ENCODE measurements around the gene RHBDF1. TPM values are rescaled to one million over a fixed set of nuclear protein-coding genes. Genes with fewer than 3 reads are reported as not detected.

RHBDF1 gene
- polyA plus RNA-seq, 1 donor from 2014 or later, result 0.21 TPM

DNA sequence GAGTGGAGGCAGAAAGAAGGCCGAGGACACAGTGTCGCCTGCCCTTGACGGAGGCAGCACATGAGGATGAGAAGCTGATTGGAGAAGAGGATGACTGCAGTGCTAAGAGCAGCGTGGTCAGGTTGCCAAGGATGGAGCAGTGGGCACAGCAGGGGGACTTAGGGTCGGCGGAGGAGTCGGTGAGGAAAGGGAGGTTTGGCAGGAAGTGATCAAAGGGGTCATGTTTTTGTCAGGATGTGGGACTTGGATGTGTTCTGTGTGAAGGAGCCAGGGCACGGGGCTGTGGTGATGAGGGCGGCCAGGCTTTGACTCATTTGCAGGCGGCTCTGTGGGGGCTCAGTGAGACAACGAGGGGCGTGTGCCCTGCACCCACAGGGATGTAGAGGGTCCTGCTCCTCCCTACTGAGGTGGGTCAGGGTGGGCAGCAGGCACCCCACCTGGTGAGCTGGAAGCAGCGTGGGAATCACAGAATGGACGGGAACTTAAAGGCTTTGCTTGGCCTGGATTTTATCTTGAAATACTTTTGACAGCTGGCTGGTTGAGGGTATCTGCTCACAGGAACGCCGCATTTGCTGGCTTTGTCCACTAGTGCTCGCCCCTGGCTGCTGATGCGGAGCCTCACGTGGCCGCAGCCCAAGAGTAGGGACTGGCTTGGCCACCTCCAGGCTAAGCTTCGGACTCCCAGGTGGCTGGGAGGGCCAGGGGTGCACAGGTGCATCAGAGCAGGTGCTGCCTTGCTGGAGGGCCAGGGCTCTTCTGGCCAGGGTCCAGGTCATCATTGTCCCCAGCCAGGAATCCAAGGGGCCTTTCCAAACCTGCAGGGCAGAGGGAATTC is 11.6 kb upstream of the RHBDF1 start:
- H3K4me2 ChIP-seq (ENCODE audit: low read length), result no peak overlapping the region
- no peaks in the 10 kb centered on the region for H4K20me1 ChIP-seq (ENCODE audit: insufficient read depth)
- H3K36me3 ChIP-seq (ENCODE audit: insufficient read depth, low read length), result peaks cover 7% of the 10 kb centered on the region
- no peaks in the 10 kb centered on the region for H3K9me3 ChIP-seq (ENCODE audit: low read length)
- H3K27ac ChIP-seq (ENCODE audit: low read length), result no peak overlapping the region
- TF ChIP-seq EP300 (conservative IDR thresholded peaks at IDR 0.05; ENCODE audit: poor library complexity, severe bottlenecking) (no peak), SMC3 (conservative IDR thresholded peaks at IDR 0.05; ENCODE audit: poor library complexity) (no peak), MXI1 (conservative IDR thresholded peaks at IDR 0.05; ENCODE audit: poor library complexity, severe bottlenecking) (no peak), RAD21 (conservative IDR thresholded peaks at IDR 0.05) (no peak), TAF1 (IDR thresholded peaks at IDR 0.05; ENCODE audit: low read depth) (no peak)
- TF ChIP-seq, protein P1, sequence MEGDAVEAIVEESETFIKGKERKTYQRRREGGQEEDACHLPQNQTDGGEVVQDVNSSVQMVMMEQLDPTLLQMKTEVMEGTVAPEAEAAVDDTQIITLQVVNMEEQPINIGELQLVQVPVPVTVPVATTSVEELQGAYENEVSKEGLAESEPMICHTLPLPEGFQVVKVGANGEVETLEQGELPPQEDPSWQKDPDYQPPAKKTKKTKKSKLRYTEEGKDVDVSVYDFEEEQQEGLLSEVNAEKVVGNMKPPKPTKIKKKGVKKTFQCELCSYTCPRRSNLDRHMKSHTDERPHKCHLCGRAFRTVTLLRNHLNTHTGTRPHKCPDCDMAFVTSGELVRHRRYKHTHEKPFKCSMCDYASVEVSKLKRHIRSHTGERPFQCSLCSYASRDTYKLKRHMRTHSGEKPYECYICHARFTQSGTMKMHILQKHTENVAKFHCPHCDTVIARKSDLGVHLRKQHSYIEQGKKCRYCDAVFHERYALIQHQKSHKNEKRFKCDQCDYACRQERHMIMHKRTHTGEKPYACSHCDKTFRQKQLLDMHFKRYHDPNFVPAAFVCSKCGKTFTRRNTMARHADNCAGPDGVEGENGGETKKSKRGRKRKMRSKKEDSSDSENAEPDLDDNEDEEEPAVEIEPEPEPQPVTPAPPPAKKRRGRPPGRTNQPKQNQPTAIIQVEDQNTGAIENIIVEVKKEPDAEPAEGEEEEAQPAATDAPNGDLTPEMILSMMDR (IDR thresholded peaks at IDR 0.05; ENCODE audit: poor library complexity, severe bottlenecking), result no peak
- TF ChIP-seq, protein P2, sequence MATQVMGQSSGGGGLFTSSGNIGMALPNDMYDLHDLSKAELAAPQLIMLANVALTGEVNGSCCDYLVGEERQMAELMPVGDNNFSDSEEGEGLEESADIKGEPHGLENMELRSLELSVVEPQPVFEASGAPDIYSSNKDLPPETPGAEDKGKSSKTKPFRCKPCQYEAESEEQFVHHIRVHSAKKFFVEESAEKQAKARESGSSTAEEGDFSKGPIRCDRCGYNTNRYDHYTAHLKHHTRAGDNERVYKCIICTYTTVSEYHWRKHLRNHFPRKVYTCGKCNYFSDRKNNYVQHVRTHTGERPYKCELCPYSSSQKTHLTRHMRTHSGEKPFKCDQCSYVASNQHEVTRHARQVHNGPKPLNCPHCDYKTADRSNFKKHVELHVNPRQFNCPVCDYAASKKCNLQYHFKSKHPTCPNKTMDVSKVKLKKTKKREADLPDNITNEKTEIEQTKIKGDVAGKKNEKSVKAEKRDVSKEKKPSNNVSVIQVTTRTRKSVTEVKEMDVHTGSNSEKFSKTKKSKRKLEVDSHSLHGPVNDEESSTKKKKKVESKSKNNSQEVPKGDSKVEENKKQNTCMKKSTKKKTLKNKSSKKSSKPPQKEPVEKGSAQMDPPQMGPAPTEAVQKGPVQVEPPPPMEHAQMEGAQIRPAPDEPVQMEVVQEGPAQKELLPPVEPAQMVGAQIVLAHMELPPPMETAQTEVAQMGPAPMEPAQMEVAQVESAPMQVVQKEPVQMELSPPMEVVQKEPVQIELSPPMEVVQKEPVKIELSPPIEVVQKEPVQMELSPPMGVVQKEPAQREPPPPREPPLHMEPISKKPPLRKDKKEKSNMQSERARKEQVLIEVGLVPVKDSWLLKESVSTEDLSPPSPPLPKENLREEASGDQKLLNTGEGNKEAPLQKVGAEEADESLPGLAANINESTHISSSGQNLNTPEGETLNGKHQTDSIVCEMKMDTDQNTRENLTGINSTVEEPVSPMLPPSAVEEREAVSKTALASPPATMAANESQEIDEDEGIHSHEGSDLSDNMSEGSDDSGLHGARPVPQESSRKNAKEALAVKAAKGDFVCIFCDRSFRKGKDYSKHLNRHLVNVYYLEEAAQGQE (IDR thresholded peaks at IDR 0.05; ENCODE audit: borderline replicate concordance), result no peak
- no peaks in the 10 kb centered on the region for H3K9me2 ChIP-seq (ENCODE audit: insufficient read depth, low read length)
- no peaks in the 10 kb centered on the region for H3K27me3 ChIP-seq (ENCODE audit: insufficient read depth, low read depth, low read length)
- no peak overlapping the region for H3K4me3 ChIP-seq (ENCODE audit: low read length)
- H3K79me2 ChIP-seq (replicated peaks; ENCODE audit: insufficient read depth, low read length), result no peaks in the 10 kb centered on the region
- no peak overlapping the region for H3K9ac ChIP-seq (ENCODE audit: low read length)
- H3F3A ChIP-seq (ENCODE audit: insufficient read depth, low read length, poor library complexity, severe bottlenecking), result no peaks in the 10 kb centered on the region
- no peak overlapping the region for H2AFZ ChIP-seq (ENCODE audit: low read depth, low read length)

DNA sequence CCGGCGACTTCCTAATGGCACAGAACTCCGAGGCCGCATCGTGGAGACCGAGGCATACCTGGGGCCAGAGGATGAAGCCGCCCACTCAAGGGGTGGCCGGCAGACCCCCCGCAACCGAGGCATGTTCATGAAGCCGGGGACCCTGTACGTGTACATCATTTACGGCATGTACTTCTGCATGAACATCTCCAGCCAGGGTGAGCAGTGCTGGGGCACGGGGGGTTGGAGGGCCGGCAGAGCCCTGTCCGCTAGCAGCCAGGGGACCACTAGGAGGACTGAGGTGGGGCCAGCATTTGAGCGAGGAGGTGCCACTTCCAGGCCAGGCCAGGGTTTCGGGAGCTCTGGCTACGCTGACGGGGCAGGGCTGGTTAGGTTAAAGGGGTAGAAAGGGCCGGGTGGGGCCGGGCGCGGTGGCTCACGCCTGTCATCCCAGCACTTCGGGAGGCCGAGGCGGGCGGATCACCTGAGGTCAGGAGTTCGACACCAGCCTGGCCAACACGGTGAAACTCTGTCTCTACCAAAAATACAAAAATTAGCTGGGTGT is 10.7 kb upstream of the RHBDF1 start:
- Histone ChIP-seq H3K79me2 (replicated peaks; ENCODE audit: insufficient read depth, low read length) (no peaks in the 10 kb centered on the region), H4K20me1 (ENCODE audit: insufficient read depth) (no peaks in the 10 kb centered on the region), H3K4me2 (ENCODE audit: low read length) (no peak overlapping the region), H3K36me3 (ENCODE audit: insufficient read depth, low read length) (peaks cover 7% of the 10 kb centered on the region), H3F3A (ENCODE audit: insufficient read depth, low read length, poor library complexity, severe bottlenecking) (no peaks in the 10 kb centered on the region), H3K9me2 (ENCODE audit: insufficient read depth, low read length) (no peaks in the 10 kb centered on the region), H2AFZ (ENCODE audit: low read depth, low read length) (no peak overlapping the region), H3K4me3 (ENCODE audit: low read length) (no peak overlapping the region), H3K27me3 (ENCODE audit: insufficient read depth, low read depth, low read length) (no peaks in the 10 kb centered on the region), H3K9ac (ENCODE audit: low read length) (no peak overlapping the region), H3K9me3 (ENCODE audit: low read length) (no peaks in the 10 kb centered on the region), H3K27ac (ENCODE audit: low read length) (no peak overlapping the region)
- TF ChIP-seq, protein P2 (IDR thresholded peaks at IDR 0.05; ENCODE audit: borderline replicate concordance), result no peak
- no peak for TF ChIP-seq MXI1 (conservative IDR thresholded peaks at IDR 0.05; ENCODE audit: poor library complexity, severe bottlenecking)
- no peak for TF ChIP-seq POLR2AphosphoS5 (IDR thresholded peaks at IDR 0.05)
- no peak for TF ChIP-seq SMC3 (conservative IDR thresholded peaks at IDR 0.05; ENCODE audit: poor library complexity)
- no peak for TF ChIP-seq TAF1 (IDR thresholded peaks at IDR 0.05; ENCODE audit: low read depth)
- TF ChIP-seq, protein P1 (IDR thresholded peaks at IDR 0.05; ENCODE audit: poor library complexity, severe bottlenecking), result no peak
- no peak for TF ChIP-seq RAD21 (conservative IDR thresholded peaks at IDR 0.05)
- no peak for TF ChIP-seq EZH2 (IDR thresholded peaks at IDR 0.05; ENCODE audit: borderline replicate concordance, insufficient read depth, low read length, poor library complexity, severe bottlenecking)
- no peak for TF ChIP-seq EP300 (conservative IDR thresholded peaks at IDR 0.05; ENCODE audit: poor library complexity, severe bottlenecking)
